NCI-H82 (cell line): ENCODE data around the gene SPTLC2.

Source experiments
- DNase-seq: peaks from one replicate; lab custom pipeline; 2025; lab: John Stamatoyannopoulos, UW

The SPTLC2 gene

DNA sequence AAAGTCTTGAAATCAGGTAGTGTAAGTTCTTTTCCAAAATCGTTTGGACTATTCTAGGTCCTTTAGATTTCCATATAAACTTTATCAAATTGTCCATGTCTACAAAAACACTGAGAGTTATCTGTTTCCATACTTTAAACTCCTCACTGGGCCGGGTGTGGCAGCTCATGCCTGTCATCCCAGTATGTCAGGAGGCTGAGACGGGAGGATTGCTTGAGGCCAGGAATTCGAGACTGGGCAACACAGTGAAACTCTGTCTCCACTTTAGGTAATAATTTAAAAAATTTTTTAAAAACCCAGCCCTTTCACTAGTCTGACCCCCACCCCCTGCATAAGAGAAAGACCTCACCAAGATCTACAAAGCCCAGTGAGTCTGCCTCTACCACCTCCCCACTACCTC lies 111.4 kb downstream of the SPTLC2 start:
- DNase-seq: no peak

DNA sequence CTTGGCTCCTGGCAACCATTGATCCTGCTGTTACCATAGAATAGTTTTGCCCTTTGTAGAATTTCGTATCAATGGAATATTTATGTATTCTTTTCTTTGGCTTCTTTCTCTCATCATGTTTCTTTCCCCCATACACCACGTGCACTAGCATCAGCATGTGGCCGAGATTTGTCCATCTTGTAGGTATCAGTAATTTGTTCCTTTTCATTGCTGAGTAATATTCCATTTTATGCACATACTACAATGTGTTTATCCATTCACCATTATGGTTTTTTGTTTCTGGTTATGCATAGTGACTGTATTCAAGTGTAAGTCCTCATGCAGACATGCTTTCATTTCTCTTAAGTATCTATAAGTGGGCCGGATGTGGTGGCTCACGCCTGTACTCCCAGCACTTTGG lies 113.3 kb downstream of the SPTLC2 start:
- no peak for DNase-seq

DNA sequence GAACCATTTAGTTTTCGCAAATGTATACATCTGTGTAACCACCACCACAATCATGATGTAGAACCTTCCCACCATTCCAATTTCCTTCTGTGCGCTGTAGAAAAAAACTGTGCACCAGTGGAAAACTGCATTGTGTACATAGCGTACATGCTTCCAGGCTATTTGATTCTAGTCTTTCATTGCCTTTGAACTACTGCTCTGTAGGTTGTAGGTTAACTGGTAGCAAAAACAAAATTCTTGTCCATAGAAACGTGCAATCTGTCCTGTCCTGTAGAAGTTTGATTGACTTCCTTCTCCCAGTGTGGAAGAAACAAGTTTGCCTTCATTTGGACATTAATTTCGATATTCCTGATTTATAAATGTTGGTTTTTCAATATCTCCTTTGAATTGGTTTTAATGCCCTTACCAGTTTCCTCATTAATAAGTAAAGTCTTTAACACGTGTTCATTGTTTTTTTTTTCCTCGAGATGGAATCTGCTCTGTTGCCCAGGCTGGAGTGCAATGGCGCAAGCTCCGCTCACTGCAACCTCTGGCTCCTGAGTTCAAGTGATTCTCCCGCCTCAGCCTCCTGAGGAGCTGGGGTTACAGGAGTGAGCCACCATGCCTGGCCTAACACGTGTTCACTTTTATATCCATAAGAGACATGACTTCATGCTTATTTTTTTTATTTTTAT lies 114.2 kb downstream of the SPTLC2 start:
- DNase-seq: no peak

DNA sequence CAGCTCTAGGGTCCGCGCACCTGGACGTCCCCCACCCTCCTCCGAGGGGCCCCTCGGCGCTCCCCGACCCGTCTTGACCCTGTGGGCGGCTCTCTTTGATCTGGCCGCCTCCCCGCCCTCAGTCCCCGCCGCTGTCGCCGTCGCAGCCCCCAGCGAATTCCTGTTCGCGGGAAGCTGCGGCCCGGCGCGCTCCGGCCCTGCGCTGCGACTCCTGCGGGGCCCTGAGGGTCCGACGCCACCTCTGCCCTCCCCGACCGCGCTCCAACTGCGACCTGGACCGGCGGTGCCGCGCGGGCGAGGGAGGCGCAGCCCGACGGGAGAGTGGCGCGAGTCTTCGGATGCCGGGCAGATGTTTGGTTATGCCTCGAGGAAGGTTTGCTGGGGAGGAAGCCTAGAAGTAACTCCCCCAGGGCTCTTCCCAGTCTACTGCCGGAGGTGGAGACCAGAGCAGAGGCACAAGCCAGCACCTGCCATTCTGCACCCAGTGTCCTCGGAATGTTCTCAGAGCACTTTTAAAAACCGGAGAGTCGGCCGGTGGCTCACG lies 117.4 kb downstream of the SPTLC2 start:
- DNase-seq: peak; percentile 18

DNA sequence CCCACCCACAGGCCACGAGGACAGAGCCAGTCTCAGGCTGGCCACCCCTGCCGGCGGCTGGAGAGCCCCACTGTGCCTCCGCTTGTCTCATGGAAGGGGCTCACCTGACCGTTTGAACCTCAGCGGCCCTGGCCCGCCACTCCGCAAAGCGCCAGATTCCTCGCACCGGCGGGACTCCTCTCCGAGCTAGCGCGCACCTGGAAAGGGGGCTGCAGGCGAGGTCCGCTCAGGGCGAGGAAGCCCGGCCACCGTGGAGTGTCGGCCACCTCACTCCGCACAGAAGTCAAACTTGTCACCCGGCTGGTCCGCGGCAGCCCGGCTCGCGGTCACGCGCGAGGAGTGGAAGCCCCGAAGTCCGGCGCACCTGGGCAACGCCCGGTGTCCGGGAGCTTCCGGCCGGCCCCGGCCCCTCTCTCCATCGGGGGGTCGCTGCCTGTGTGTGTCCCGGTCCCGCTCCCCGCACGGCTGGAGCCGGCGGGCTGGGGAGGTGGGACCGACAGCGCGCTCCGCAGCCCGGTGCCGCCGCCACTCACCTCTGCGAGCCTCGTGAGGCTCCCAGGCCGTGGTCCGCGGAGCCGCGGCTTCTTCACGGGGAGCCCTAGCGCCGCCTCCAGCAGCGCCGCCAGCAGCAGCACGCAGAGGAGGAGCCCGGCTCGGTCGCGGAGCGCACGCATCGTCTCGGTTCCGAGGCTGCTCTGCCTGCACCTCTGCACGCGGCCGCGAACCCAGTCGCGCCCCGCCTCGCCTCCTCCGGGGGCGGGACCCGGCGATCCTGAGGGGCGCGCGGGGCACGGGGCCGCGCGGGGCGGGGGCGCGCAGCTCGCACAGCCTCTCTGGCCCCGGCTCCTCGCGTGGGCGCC lies 118.1 kb downstream of the SPTLC2 start, which contains the start of gene ISM2:
Gene ISM2 (minus strand): TSS at position 697 of the 860 bp plus-strand sequence. CDS start 23 bp downstream, at position 674.
- DNase-seq: peak; percentile 54

DNA sequence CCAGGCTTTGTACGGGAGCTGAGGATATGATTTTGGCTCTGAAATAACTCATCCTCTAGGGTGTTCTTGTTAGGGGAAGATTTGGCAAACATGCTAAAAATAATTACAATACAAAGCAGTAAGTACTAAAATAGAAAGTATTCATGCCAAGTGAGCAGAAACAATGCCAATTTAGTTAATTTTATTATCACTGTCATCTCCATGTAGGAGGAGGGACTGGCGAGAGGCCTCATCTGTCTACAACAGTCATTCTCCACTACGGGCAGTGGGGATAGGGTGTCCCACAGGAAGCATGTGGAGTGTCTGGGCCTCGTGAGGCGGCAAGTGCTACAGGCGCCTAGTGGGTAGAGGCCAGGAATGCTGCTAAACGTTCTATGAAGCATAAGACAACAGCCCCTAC lies 121.1 kb downstream of the SPTLC2 start:
- no peak for DNase-seq

DNA sequence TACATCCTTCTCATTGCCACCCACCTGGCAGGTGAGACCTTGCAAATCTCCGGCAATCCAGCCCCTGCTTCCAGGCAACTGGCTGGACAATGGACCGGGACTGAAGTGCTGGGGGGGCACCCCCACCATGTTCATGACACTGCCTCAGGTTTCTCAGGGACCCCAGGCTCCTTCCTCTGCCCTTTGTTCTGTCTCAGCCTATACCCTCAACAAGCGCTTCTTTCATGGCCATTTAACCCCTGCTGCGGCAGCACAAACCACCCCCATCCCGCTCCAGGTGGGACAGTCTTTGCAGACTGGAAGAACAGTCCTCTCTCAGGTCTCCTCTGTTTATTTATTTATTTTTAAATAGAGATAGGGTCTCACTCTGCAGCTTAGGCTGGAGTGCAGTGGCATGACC lies 125.4 kb downstream of the SPTLC2 start:
- DNase-seq: no peak

DNA sequence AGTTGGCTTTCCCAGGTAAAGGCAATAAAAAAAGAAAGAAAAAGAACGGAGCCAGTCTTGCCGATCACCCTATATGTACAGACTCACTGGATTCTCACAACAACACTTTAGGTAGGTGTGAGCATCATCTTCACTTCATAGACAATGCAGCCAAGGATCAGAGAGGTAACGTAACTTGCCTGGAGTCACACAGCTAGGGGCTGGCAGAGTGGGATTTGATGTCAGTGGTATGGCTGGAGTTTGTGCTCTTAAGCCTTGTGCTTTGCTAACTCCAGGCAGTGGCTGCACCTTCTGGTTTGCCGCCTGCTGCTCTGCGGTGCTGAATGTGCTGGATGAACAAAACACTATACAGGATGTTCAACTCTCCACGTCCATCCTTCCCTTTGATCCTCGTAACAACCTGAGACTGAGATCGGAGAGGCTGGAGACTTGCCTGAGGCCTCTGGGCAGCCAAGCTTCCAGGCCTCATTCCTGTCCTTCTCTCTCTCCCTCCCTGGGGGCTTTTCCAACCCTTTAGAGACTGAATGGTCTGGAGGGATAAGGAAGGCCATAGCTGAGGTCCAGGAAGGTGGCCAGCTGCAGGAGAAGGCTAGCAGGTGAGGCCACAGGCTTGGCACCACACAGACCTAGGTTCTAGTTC lies 126.0 kb downstream of the SPTLC2 start:
- no peak for DNase-seq

DNA sequence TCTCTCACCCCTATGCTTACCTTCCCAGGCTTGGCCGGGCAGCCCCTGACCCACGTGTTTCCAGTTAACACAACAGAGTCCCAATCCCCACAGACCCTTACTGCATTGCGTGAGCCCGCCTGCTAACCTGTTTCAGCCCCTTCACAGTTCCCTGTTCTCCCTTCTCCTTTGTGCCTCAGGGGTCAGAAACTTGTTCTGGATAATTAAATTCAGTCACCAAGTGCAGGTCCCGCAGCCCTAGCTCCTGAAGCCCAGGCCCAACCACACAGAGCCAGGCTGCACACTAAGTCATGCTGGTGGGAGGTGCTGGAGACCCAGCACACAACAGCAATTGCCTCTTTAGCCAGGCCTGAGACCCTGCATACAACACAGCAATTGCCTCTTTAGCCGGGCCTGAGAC lies 127.4 kb downstream of the SPTLC2 start:
- no peak for DNase-seq

DNA sequence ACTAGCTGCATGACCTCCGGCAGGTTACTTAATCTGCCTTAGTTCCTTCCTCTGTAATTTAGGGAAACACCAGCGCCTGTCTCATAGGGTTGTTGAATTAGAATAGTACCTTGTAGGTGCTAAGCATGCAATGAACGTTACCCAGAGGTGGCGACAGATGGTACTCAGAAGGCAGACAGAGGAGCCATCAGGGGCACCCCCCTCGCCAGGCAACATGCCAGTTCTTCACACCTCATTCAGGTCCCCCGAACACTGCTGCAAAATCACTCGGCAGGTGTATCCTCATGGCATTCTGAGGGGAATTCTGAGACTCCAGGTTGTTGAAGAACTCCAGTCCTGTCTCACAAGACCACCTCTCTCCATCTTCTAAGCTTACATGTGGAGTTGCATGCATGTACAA lies 127.9 kb downstream of the SPTLC2 start:
- DNase-seq: no peak

DNA sequence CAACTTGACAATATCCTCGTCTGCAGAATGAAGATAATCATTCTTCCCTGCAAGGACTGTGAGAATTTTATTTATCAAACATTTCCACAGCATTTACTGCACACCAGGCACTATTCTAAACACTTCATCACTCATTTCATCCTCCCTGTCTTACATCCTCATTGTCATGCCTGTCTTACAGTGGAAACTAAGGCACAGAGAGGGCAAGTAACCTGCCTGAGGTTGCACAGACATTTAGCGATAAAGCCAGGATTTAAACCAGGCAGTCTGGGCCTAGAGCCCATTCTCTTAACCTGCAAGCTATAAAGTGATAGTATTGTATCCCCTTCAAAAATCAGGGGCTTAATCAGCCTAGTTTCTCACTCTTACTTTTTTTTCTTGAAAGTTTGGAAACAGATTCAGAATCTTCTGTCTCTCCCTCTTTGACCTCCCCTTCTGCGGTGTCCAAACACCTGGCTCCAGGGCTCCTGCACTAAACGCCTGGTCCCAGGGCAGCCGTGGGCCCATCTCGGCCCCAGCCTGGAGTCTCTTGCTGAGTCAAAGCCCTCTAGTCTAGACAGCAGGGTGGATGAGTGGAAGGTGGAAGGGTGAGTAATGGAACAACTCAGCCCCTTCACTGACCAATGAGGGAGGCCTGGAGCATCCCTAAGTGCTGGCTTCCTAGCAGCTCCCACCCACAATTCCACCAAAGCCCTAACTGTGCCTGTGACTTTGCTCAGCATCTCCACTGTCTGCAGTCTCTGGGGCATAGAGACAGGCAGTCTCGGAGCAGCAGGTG lies 130.3 kb downstream of the SPTLC2 start:
- DNase-seq: no peak

DNA sequence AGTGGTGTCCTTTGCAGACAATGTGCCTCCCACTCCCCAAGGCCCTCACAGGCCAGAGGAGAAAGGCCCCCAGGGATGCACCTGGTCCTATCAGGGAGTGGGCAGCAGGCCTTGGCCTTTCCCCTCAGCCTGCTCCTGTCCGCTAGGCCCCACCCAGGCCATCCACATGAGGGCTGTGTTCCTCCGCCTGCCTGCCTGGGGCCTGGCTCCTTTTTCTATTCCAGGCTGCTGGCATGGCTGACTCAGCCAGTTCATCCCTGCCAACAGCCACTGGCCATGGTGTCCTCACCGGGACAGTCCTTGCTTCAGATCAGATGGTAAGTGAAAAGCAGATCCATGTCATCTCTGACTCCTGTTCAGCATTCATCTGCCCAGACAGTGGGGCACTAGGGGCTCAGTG lies 131.2 kb downstream of the SPTLC2 start:
- no peak for DNase-seq

DNA sequence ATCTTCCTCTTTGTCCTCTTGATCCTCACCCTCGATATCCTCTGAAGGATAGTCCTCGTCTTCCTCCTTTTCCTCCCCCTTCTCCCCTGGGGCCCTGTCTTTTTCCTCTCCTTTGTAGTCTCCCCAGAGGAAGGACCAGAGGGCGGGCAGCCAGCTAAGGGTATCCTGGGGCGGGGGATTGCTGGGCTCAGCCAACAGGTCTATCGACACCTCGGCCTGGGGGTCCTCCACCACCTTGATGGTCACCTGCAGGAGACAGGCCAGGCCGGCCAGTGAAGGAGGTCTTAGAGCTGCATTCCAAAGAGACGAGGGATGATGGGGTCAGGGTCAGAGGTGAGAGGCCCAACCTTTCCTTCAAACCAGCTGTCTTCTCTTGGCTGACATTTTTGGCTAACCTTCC lies 134.0 kb downstream of the SPTLC2 start:
- DNase-seq: no peak

DNA sequence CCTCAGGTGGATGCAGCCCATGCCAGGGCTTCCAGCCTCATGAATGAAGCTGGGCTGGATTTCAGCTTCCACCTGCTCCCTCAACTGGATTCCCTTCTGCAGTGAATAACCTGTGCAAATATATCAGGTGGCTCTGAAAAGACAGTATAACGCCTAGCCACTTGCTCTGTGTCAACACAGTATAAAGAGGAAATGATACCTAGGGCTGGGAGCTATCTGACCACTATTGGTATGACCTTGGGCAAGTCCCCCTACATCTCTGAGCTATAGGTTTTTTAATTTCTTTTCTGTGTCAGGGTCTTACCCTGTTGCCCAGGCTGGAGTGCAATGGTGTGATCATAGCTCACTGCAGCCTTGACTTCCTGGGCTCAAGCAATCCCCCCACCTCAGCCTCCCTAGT lies 137.6 kb downstream of the SPTLC2 start:
- DNase-seq: no peak

DNA sequence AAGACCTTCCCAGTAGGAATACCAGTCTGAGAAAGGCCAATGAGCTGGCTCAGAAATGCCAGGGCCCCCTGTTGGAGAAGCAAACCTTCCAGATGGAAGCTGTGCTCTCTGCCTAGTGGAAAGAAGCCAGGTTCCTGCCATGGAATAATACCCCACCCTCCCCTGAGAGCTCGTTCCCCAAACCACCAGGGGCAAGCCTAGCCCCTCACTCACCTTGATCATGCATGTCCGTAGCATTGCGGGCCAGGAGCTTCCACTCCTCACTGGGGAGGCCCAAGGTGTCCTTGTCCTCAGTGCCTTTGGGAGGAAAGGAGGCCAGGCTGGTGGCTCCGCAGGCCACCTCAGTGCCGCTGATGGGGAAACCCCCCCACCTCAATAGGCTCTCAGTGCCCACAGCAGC lies 138.4 kb downstream of the SPTLC2 start:
- no peak for DNase-seq

DNA sequence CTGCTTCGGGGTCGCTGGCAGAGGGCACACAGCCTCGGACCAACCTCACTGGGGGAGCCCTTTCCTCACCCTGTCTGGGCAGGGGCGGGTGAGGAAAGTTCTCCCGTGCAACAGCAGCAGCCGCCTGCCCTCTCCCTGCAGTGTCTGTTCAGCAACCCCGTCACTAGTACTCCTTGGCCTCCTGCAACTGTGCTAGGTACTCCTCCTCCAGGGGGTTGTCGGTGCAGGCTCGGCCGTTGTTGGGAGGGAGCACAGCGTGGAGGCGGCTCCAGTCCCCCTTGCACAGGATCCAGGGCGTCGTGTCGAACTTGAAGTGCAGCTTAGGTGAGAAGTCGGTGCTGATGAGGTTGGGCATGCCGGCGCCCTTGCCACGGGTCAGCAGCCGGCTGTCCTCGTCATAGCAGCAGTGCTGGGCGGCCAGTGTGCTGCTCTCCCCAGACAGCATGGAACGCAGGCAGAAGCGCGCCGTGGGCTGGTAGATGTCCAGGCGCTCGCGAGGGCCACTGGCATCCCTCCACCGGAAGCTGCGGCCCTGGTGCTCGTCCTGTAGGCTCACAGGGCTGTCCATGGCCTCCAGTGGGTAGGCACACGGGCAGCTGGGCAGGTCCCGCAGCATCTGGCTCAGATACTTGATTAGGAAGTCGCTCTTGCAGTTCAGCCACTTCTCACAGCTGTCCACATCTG lies 140.9 kb downstream of the SPTLC2 start:
- no peak for DNase-seq

DNA sequence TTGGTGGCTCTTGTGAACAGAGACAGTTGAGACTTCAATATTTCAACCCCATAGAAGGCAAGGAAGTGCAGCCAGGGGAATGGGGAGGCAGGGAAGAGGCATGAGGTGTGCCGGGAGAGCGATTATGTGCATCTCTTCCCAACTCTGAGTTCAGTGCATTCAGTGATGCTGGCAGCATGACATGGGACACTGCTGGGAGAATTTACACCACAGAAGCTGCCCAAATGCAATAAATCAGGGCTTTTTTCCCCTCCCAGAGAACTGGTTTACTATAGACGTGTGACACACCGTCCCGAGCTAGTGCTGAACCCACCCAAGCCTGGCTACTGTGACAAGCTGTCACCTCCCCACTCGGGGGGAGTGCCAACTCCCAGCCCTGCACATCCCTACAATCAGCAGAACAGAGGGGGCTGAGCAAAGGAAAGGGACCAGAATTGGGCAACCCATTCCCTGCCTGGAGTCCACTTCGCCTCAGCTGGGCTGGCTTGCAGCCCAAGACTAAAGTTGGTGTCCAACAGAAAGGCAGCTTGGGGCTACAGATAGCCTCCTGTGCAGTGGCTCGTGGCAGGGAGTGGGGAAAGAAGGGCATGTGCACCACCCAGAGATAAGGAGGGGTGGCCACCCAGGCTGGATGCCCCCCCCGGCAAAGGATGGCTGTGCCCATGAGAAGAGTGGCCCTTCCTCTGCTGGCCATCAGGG lies 141.8 kb downstream of the SPTLC2 start:
- no peak for DNase-seq

DNA sequence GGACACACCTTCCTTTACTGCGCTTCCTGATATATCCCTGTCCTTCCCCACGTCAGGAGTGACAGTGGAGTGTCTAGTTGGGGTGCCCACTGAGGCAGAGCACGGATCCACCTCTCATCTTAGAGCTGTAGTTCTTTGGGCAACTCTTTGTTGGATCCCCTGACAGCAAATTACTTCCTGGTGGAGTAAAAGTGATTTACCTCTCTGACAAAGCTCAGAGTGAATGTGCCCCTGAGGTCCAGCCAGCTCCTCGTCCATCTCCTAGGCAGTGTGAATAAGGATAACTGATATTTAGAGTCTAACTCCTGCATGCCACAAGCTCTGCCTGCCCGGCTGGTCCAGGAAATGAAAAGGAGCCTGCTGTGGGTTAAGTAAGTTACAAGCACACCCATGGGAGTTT lies 142.5 kb downstream of the SPTLC2 start:
- DNase-seq: no peak

DNA sequence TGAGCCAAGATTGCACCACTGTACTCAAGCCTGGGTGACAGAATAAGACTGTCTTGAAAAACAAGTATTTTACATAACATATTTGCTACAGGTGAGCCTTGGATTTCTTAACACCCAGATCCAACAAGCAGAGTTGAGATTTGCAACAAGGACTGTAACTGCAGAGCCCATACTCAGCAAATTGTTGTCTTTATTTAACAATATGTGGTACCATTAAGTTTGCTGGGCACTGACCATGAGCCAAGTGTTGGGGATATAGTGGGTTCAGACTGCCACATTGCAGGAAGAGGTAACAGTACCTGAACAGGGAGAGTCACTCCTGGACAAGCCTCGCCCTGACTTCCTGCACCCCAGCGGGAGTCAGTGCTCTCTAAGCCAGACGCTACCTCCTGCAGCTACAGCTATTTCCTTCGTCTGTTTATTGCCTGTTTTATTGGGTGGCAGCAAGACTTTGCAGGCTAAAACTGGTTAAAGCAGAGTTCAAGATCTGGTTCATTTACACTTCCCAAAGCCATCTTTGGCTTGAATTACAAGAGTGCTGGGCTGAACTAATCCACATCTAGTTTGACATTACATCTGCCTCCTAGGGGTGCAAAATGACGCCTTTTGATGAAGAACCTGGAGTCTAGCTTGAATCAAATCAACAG lies 146.1 kb downstream of the SPTLC2 start:
- no peak for DNase-seq

DNA sequence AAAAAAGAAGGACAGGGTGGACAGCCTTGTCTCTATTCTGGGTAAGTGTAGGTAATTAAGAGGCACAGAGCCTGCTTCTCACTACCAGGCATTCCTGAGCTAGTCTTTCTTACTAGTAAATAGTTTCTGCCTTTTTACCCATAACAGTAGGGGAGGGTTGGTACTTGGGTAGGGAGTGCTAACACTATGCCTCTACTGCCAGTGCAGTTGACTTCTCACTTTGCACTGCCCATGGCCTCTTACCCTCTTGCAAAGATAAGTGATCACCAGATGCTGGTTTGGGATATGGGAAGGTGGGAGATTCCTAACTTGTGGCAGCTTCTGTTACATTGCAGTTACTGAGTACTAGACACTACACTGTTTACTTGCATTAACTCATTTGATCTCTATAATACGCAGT lies 146.9 kb downstream of the SPTLC2 start:
- DNase-seq: no peak
